HG02588 (cell line): ENCODE results near the gene ATP2B2.

Experiments used
- ATAC-seq: cut with Tn5 transposase; IDR thresholded peaks from one replicate; pipeline ENCODE4 v1.9.1; 2021; ENCODE audit warnings: mild to moderate bottlenecking, moderate library complexity; ENCODE audit not compliant: unreplicated experiment

The ATP2B2 gene

GRCh38 chr3:10471054-10471688, 34.2 kb downstream of the ATP2B2 start:
- no peak for ATAC-seq

DNA sequence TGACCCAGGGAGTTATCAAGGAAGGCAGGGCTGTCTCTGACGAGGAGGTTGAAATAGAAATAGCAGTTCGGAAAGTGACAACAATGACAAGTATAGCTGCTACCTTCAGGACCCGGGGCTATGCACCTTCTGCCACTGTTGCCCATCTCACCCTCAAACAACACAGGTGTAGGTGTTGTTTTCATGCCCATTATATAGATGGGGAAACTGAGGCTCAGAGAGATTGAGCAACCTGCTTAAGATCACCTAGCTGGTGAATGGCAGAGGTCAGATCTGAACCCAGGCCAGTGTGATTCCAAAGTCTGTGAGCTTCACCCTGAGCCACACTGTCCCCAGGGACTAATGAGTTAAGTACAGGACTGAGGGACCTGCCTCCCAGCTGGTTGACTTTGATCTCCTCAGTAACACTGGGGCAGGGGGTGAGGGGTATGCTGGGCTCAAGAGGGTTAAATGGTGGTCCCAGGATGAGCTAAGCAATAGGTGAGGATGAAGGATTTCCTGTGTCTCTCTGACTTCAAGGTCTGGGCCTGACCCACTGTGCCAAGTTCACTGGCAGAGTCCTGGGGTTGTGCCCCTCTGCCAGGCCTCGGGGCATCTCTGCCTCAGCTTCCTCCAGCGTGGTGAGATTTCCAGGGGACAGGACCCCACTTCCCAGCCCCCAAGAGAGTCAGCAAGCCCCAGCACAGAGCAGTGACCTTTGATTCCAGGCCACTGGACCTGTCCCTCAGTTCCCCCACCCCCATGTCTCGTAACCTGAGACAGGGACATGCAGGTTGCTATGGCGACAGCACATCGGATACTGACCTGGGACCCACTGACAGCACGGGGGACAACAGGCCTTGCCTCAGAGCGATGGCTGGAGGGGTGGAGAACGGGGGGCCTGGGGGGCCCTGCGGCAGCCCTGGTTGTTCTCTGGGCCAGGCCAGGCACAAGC, 35.0 kb downstream of the ATP2B2 start:
- no peak for ATAC-seq

- no peak for ATAC-seq
Measured at GRCh38 chr3:10469441-10470119, 35.8 kb downstream of the ATP2B2 start.

DNA sequence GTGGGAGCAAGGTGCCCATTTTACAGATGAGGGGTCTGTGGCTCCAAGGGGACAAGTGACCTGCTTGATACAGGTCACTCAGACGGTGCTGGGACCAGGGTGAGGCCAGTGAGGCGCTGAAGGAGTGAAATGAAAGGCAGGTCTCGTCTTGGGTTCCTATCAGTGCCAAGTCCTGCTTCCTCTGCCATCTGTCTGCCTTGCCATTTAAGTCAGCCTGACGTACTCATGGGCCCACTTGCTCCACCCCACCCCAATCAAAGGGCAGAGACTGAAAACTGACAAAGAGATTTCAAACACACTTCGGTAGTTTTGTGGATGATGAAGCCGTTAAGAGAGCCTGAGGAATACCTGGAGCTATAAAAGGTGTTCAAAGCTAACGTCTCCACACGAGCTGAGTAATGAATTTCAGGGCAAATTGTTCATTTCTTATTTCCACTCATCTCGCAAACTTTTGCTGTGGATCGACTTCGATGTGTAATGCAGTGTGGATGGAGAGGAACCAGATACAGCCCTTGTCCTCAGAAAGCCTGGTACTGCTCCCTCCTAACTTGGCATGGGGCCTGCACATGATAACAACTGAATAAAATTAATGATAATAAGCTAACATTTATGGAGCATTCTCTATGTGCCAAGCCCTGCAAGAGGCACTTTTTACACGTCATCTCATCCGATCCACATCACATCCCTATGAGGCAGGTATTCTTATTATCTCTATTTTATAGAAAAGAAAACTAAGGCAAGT, 36.6 kb downstream of the ATP2B2 start:
- ATAC-seq, result no peak

- no peak for ATAC-seq
Measured at GRCh38 chr3:10467904-10468612, 37.3 kb downstream of the ATP2B2 start.

- ATAC-seq, result no peak
Measured at GRCh38 chr3:10467204-10467603, 38.2 kb downstream of the ATP2B2 start.

- no peak for ATAC-seq
Measured at GRCh38 chr3:10466186-10466585, 39.2 kb downstream of the ATP2B2 start.

GRCh38 chr3:10465161-10465560, 40.2 kb downstream of the ATP2B2 start:
- ATAC-seq, result no peak

GRCh38 chr3:10463533-10464434, 41.6 kb downstream of the ATP2B2 start:
- no peak for ATAC-seq

GRCh38 chr3:10462641-10463532, 42.5 kb downstream of the ATP2B2 start:
- ATAC-seq, result no peak

DNA sequence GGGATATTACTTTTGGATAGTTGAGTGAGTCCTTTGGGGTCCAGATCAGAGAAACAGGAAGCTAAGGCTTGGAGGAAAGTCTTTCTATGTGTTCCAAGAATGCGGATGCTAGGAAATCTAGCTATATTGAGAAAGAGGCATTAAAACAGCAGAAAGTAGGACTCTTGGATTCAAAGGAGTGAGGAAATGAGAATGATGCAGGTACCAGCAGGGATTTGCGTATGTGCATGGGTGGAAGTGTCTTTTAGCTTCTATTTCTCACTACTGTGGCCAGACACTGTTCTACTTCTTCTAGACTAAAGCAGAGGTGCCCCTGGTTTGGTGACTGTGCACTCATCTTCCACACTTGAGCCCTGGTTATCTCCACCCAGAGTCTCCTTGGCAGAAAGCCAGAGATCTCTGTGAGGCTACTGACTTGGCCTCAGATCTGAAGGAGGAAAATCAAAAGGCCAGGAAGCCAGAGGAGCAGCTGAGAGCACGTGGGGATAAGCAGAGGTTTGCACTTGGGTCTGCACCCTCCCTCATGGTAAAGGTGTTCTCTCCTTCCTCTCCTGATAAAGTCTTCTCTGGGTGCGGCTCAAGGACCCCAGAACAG, 44.3 kb downstream of the ATP2B2 start:
- ATAC-seq, result no peak

- ATAC-seq, result no peak
Measured at GRCh38 chr3:10459954-10460754, 45.2 kb downstream of the ATP2B2 start.

DNA sequence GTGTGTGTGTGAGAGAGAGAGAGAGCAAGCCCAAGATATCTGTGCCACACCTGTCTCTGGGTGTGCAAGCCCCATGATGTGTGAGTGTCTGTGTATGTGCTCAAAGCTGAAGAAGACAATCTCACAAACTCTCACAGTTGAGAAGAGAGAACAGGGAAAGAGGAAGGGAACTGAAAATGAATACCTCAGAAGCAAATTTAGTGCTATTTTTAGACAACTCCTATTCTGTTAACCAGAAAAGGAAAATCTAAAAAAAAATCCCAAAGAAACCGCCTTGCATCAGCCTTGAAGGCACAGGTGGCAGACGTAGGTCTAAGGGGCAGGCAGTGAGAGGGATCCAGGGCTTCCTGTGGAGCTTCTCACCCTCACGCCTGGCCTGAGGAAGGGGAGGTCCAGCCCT, 47.8 kb downstream of the ATP2B2 start:
- ATAC-seq, result no peak

DNA sequence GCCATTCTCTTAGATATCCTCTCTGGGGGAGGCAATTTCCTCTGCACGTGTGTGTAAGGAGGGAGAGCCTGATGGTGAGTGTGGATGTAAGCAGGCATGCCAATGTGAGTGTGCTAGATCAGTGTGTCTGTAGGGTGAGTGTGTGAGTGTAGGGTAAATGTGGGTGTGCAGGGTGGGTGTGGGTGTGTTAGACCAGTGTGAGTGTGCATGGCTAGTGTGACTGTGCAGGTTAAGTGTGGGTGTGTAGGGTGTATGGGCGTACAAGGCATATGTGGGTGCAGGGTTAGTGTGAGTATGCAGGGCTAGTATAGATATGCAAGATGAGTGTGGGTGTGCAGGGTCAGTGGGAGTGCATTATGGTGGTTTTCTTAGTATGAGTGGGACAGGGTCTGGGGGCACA, 48.4 kb downstream of the ATP2B2 start:
- ATAC-seq, result no peak

- ATAC-seq, result no peak
Measured at GRCh38 chr3:10455545-10455914, 49.9 kb downstream of the ATP2B2 start.

DNA sequence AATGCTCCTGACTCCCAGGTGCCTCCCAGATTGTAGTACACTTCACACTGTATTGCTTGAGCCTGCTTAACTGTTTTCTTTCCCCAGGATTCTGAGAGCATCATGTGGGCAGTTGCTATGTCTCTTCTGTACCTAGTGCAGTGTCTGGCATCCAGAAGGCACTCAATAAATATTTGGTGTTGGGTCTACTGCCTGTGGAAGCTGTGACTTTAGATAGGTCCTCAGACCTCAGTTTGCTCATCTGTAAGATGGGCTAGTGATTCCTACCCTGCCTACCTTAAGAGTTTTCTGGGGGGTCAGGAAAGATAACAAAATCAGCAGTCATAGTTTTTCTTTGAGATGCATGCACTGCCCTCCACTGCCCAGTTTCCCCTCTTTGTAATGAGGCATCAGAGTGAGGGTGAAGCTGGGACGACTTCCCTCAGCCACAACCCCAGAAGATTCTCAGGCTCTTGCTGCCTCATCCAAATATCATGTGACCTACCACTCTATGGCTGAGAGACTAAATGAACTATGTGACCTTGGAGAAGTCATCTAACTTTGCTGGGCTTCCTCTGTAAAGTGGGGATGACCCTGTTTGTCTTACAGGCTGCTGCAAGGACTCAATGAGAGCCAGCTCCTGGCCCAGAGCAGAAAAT, 50.4 kb downstream of the ATP2B2 start:
- ATAC-seq, result no peak
